Loucy (cell line): ENCODE measurements around the gene PHLDB2.

Source experiments
- CTCF ChIP-seq: fragments of 200-600 bp; sonication (generic); conservative IDR thresholded peaks from 2 replicates; pipeline ENCODE4 v1.5.1; 2014; ENCODE audit warnings: mild to moderate bottlenecking, antibody characterized with exemption, low read length
- EZH2phosphoT487 ChIP-seq: fragments of 200-600 bp; IDR thresholded peaks from 2 replicates; pipeline ENCODE4 v1.6.1; 2018; ENCODE audit warnings: antibody characterized with exemption, mild to moderate bottlenecking, moderate library complexity, borderline replicate concordance

- TF ChIP-seq CTCF = no peak
- TF ChIP-seq EZH2phosphoT487 = no peak
These were observed 142.5 kb downstream of the PHLDB2 start for GRCh38 chr3:112001526-112001925.
